HEK293 (cell line): Measurements from ENCODE around the gene GYPC.

Source experiments
- CTCF ChIA-PET: fragments of 350-600 bp; formaldehyde crosslinking; extraction: SDS; loops from one replicate; lab custom pipeline; 2021; ENCODE audit warnings: antibody characterized with exemption; lab: Yijun Ruan, JAX
- POLR2A ChIA-PET: fragments of 300-600 bp; formaldehyde crosslinking; extraction: SDS; loops from one replicate; lab custom pipeline; 2020; ENCODE audit warnings: antibody characterized with exemption, inconsistent platforms; lab: Yijun Ruan, JAX
- H3K27ac ChIP-seq: fragments of 200-500 bp; sonication (Bioruptor generic); 2 replicates; pipeline ENCODE4 v1.5.1; 2014; ENCODE audit warnings: low read depth, low read length, control low read depth, inconsistent platforms; ENCODE audit errors: extremely low read depth
- H3K36me3 ChIP-seq, 2 experiments: fragments of 200-500 bp in 1 of 2; sonication (Bioruptor generic) in 1 of 2; 1 replicate in 1 of 2; 2 replicates in 1 of 2; pipeline ENCODE4 v1.5.1; 2014 to 2017; ENCODE audit warnings: inconsistent platforms in 2 of 2, low read length in 2 of 2; ENCODE audit not compliant: control insufficient read depth in 2 of 2, insufficient read depth in 1 of 2
- H3K4me1 ChIP-seq: fragments of 200-500 bp; sonication (Bioruptor generic); 2 replicates; pipeline ENCODE4 v1.5.1; 2014; ENCODE audit warnings: mild to moderate bottlenecking, low read length, inconsistent platforms; ENCODE audit not compliant: control insufficient read depth, insufficient read depth
- H3K4me3 ChIP-seq: 2 replicates; pipeline ENCODE4 v1.5.1; 2011; ENCODE audit warnings: low read depth, mild to moderate bottlenecking, control low read depth, low read length, moderate library complexity
- H3K9me3 ChIP-seq: fragments of 200-500 bp; sonication (Bioruptor generic); 2 replicates; pipeline ENCODE4 v1.5.1; 2014; ENCODE audit warnings: low read depth, low read length, inconsistent platforms; ENCODE audit not compliant: control insufficient read depth, insufficient read depth
- BCL6B ChIP-seq: fragments of 450-650 bp; formaldehyde crosslinking; IDR thresholded peaks from 2 replicates; pipeline ENCODE4 v1.5.1; 2017; ENCODE audit warnings: missing biosample characterization, missing genetic modification characterization
- GLI2 ChIP-seq: fragments of 450-650 bp; formaldehyde crosslinking; IDR thresholded peaks from 2 replicates; pipeline ENCODE4; 2017; ENCODE audit warnings: missing biosample characterization, missing genetic modification characterization, low read depth, borderline replicate concordance
- INSM2 ChIP-seq: fragments of 450-650 bp; formaldehyde crosslinking; IDR thresholded peaks from 2 replicates; pipeline ENCODE4 v1.5.1; 2016; ENCODE audit warnings: missing biosample characterization, missing genetic modification characterization
- PATZ1 ChIP-seq: fragments of 450-650 bp; formaldehyde crosslinking; IDR thresholded peaks from 2 replicates; pipeline ENCODE4 v1.5.1; 2016; ENCODE audit warnings: missing biosample characterization, missing genetic modification characterization
- PRDM10 ChIP-seq: fragments of 450-650 bp; formaldehyde crosslinking; IDR thresholded peaks from 2 replicates; pipeline ENCODE4 v1.5.1; 2016; ENCODE audit warnings: missing biosample characterization, missing genetic modification characterization
- PRDM4 ChIP-seq: fragments of 450-650 bp; formaldehyde crosslinking; IDR thresholded peaks from 2 replicates; pipeline ENCODE4 v1.5.1; 2017; ENCODE audit warnings: missing biosample characterization, missing genetic modification characterization
- SP7 ChIP-seq: fragments of 450-650 bp; formaldehyde crosslinking; IDR thresholded peaks from 2 replicates; pipeline ENCODE4 v1.5.1; 2016; ENCODE audit warnings: missing biosample characterization, missing genetic modification characterization
- TRIM28 ChIP-seq: IDR thresholded peaks from 2 replicates; pipeline ENCODE4 v1.6.1; 2011; ENCODE audit warnings: low read length, control low read depth, borderline replicate concordance
- ZNF138 ChIP-seq: fragments of 450-650 bp; formaldehyde crosslinking; IDR thresholded peaks from 2 replicates; pipeline ENCODE4 v1.5.1; 2016; ENCODE audit warnings: missing biosample characterization, missing genetic modification characterization, borderline replicate concordance
- ZNF221 ChIP-seq: fragments of 450-650 bp; formaldehyde crosslinking; IDR thresholded peaks from 2 replicates; pipeline ENCODE4 v1.5.1; 2017; ENCODE audit warnings: missing biosample characterization, missing genetic modification characterization, borderline replicate concordance
- ZNF248 ChIP-seq: fragments of 450-650 bp; formaldehyde crosslinking; IDR thresholded peaks from 2 replicates; pipeline ENCODE4 v1.5.1; 2017; ENCODE audit warnings: missing biosample characterization, missing genetic modification characterization
- ZNF394 ChIP-seq: fragments of 450-650 bp; formaldehyde crosslinking; IDR thresholded peaks from 2 replicates; pipeline ENCODE4 v1.5.1; 2016; ENCODE audit warnings: missing biosample characterization, missing genetic modification characterization, mild to moderate bottlenecking, moderate library complexity, borderline replicate concordance
- ZNF513 ChIP-seq: fragments of 450-650 bp; IDR thresholded peaks from 2 replicates; pipeline ENCODE4 v1.5.1; 2018; ENCODE audit warnings: missing biosample characterization, missing genetic modification characterization
- ZNF560 ChIP-seq: fragments of 450-650 bp; formaldehyde crosslinking; IDR thresholded peaks from 2 replicates; pipeline ENCODE4 v1.5.1; 2017; ENCODE audit warnings: missing biosample characterization, missing genetic modification characterization, borderline replicate concordance
- ZNF596 ChIP-seq: fragments of 450-650 bp; IDR thresholded peaks from 2 replicates; pipeline ENCODE4 v1.5.0; 2018; ENCODE audit warnings: missing biosample characterization, mild to moderate bottlenecking, missing genetic modification characterization, moderate library complexity
- ZNF664 ChIP-seq: fragments of 450-650 bp; formaldehyde crosslinking; IDR thresholded peaks from 2 replicates; pipeline ENCODE4 v1.5.1; 2016; ENCODE audit warnings: missing biosample characterization, missing genetic modification characterization
- ZNF776 ChIP-seq: fragments of 450-650 bp; formaldehyde crosslinking; IDR thresholded peaks from 2 replicates; pipeline ENCODE4 v1.5.0; 2017; ENCODE audit warnings: missing biosample characterization, missing genetic modification characterization, borderline replicate concordance

The GYPC gene

GRCh38 chr2:126653761-126654160 lies 2.2 kb upstream of the GYPC start:
- peaks cover 4% of the 10 kb centered on the region; the same call in 1 of the 2 replicates for H3K4me1 ChIP-seq
- TF ChIP-seq ZNF221 (tag by site-specific recombination) (no peak), ZNF513 (tag by site-specific recombination) (no peak), TRIM28 (no peak), ZNF138 (no peak), PRDM10 (no peak), ZNF248 (tag by site-specific recombination) (no peak), INSM2 (tag by site-specific recombination) (no peak), PRDM4 (tag by site-specific recombination) (no peak), GLI2 (tag by site-specific recombination) (no peak), ZNF776 (no peak), PATZ1 (tag by site-specific recombination) (no peak), ZNF596 (no peak), ZNF560 (tag by site-specific recombination) (no peak), ZNF394 (tag by site-specific recombination) (no peak), ZNF664 (tag by site-specific recombination) (no peak), BCL6B (no peak), SP7 (no peak)
- H3K4me3 ChIP-seq, result no peak overlapping the region
- no peaks in the 10 kb centered on the region for H3K36me3 ChIP-seq
- H3K27ac ChIP-seq, result no peak overlapping the region
- ChIA-PET CTCF (no interaction called here), POLR2A (no interaction called here)
- no peaks in the 10 kb centered on the region for H3K9me3 ChIP-seq
